LHCN-M2 (cell line): ENCODE data around the gene LIFR. TPM values are rescaled to one million over a fixed set of nuclear protein-coding genes. Genes with fewer than 3 reads are reported as not detected.

ENCODE experiments used
- DNase-seq: peaks from one replicate; pipeline ENCODE4 v3.0.0-alpha.2; 2012; ENCODE audit warnings: low read depth
- total RNA-seq: library from RNA; depleted of rRNA; stranded (reverse); fragments of >200 nt; gene quantifications from 2 replicates; pipeline ENCODE4 v1.2.3, GENCODE V29; 2014

The LIFR gene
- total RNA-seq, 1 experiment from 2014 or later = 20.4 TPM

DNA sequence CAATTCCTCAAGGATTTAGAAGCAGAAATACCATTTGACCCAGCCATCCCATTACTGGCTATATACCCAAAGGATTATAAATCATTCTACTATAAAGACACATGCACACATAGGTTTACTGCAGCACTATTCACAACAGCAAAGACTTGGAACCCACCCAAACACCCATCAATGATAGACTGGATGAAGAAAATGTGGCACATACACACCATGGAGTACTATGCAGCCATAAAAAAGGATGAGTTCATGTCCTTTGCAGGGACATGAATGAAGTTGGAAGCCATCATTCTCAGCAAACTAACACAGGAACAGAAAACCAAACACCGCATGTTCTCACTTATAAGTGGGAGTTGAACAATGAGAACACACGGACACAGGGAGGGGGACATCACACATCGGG lies 39.8 kb downstream of the LIFR start:
- peak; percentile 35 for DNase-seq

DNA sequence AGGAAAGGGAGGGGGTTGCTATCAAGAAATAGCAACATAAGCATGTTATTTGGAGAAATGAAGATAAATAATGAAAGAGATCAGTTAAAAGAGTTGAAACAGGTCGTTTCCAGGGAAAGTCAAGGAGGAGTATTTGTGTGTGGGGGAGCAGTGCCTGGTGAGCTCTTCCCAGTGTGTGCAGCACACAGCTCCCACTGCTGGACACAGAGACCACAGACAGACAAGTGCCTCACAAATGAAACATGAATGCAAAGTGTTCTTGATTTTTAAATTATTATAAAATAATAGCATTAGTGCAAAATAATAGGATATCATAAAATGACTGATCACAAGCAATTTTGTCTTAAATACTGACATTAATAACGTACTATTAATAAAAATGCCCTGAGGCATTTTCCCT lies 40.8 kb downstream of the LIFR start:
- DNase-seq = peak; percentile 51

DNA sequence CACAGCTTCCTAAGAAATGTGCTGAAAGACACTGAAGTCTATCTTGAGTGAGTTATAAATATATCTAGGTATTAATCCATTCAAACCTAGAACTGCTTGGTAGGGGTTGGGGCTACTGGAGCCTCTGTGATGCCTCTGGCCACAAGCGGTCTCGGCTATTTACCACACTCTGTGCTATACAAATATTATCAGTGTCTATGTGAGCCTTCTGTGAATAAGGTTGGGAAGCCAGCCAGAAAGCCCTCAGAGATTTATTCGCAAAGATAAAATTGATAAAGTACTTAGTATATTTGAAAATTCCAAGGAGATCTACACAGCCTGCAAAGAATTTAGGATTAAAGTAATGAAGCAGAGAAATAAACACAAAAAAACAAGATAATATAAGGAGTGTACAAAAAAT lies 41.4 kb downstream of the LIFR start:
- no peak for DNase-seq

DNA sequence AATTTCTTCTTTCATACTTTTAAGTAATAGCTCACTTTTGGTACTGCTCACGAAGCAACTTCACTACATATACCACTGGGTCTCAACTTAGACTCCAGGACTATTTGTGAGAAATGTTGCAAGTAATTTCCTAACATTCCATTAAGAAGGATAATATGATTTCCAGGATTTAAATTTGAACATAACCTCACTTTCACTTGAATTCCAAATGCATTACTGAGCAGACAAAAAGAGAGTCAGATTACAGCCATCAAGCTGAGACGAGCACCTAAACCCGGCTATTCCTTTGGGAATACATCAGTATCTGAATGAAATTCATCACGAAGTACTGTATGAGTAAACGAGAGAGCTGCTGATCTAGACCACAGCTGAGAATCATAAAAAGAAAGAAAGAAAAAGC lies 47.3 kb downstream of the LIFR start:
- DNase-seq = peak; percentile 89

DNA sequence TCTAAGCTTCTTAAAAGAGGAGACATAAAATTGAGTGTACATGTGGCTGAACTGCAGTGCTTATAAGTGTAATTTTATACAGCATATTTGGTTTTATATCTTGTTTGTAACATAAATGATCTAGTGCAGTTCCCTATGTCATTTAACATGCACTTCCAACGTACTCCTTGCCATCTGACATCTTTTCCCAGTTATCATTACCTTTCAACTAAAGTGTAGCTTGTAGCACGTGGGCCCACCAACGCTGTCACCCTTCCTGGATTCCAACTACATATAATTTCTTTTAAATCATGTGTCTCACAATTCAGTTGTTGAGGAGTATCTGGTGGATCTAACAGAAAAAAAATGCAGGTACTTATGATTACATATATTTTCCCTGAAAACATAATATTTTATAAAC lies 50.1 kb downstream of the LIFR start:
- DNase-seq = no peak

DNA sequence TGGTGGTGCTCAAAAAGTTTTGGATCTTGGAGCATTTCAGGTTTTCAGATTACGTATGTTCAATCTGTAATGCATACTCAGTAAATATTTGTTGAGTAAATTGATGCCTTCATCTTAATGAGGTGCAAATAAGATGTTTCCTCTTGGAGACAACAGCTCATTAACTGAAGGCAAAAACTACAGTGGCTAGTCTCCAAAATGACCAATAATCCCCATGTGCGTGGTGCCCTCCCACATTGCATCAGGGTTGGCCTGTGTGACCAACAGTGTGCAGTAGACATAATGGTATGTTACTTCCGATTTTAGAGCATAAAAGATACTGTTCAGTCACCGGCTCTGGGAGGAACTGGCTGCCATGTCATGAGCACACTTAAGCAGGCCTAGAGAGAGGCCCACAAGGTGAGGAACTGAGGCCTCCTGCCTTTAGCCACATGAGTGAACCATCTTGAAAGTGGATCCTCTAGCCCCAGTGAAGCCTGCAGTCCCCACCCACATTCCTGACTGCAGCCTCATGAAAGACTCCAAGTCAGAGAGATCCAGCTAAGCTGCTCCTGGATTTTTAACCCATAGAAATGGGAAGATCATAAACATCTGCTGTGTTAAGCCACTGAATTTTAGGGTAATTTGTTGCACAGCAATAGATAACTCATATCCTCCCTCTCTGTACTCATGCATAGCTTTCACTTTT lies 55.7 kb downstream of the LIFR start:
- DNase-seq = peak; percentile 59

DNA sequence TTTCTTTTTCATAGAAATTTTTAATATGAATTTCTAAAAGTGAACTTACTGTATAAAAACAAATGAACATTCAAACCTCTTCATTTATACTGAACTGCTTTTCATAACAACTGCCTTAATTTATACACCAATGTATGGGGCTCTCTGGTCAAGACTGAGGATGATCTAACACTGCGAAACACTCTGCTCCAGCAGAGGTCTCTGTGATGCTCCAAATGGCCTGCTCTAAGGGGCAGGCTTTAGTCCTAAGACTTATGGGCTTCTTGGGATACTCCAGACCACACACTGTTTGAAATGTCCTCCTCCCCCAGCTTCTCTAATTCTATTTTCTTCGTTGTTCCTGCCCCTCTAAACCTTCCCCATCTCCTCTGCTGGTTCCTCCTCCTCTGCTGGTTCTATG lies 58.5 kb downstream of the LIFR start:
- peak; percentile 39 for DNase-seq

DNA sequence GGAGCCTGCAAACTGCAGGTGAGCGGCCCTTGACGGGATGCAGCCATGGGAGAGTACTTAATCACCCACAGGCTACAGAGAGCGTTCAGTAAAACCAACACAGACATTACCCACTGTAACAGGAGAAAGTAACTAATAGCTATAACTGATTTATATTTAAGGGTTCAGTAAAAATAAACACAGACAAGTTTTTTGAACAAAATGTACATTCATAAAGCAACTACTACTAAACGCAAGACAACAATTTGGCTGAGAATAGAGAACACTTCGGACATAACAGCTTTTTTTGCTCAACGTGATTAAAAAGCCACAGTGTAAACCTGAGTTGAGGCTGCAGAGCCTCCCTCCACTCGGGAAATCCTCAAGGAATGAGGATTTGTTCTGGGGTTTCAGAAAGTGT lies 61.7 kb downstream of the LIFR start:
- DNase-seq = no peak

DNA sequence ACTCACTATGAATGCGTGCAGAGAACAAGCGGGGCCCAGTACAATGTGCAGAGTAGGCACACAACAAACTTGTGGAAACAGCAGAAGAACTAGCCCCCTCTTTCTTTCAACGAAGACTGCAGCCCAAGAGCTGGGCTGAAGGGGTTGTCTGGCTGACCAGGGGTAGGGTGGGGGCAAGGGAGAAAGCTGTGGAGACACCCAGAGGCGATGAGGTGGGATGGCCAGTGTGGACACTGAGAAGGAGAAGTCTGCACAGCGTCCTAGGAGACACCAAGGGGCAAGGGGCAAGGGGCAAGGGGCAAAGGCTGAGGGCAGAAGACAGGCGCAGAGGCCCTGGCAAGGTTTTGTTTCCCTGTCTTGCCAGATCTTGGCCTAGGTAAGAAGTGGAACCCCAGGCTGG lies 62.3 kb downstream of the LIFR start:
- no peak for DNase-seq

DNA sequence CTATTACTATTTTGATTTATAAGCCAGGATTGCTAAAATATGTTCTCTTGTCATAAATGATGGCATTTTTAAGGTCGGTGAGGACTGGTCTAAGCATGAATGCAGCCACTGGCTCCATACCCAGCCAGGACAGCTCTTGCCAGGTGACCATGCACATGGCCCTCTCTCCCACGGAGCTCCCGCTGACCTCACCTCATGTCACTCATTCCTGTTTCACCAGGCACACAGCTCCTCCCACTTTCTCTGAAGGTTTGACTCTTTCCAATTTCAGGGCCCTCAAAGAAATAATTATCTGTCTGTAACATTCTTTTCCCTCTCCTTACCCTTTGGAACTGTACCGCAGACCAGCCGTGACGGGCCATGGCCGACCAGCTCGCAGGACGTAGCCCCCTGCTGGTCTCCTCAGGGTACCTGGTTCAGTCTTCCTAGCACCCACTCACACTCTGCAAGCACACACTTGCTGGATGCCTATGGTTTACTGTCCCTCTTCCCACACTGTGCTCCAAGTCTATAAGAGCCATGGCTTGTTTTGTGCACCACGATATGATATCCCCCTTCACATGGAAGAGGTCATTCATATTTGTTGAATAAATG lies 72.5 kb downstream of the LIFR start:
- DNase-seq = no peak

DNA sequence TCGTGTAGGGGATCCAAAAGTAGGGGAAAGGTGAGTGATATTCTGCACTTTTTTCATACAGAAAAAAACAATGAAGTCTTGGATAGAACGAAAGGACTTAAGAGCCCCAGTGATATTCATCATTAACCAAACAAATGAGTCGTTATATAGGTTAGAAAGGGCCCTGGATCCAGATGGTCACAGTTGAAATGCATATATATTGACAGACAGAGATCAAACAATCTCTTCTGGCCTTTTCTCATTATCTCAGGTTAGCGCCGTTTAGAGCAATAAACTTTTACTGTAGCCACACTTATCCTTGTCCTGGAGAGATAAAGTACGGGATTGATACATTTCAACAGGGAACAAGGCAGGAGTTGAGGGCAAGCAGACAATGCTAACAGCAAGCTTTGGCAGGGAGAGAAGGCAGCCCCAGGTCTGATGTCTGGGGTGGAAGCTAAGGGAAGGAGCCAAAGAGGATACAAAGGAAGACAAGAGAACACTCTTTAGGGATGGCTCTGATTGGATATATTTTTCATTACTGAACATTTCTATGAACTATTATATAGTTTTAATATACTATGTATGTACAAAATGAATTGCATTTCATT lies 77.0 kb downstream of the LIFR start:
- DNase-seq = no peak

DNA sequence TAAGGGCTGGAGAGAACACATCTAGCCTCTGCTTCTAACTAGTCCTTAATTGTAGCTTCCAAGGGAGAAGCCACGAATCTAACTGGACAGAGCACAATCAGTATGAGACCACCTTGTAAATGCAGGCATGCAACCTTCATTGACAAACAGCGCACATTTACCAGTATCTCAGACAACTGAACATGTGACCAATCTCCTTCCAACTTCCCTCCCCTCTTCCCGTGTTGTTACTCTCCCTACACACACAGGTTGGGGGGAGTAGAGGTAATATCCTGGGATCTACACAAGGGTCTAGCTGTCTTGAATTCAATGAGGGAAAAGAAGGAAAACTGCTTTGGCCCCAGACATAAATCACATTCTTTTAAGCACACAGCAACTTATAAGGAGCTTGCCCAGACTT lies 77.6 kb downstream of the LIFR start:
- no peak for DNase-seq

DNA sequence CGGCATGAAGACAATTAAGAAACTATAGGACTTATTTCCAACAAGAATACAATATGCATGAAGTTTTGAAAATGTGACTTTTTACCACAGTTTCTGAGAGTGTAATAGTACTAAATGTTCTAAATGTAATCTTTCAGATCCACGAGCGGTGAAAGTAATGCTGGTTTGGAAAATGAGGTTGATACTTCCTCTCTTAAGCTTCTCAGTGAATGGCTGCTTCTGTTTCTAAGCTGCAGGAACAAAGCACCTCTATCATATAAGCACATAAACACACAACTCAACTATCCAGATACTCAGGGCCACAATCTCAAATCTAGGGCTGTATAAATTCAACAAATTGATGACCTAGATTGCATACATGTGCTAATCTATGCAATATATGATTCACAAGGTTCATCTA lies 78.3 kb downstream of the LIFR start:
- no peak for DNase-seq

DNA sequence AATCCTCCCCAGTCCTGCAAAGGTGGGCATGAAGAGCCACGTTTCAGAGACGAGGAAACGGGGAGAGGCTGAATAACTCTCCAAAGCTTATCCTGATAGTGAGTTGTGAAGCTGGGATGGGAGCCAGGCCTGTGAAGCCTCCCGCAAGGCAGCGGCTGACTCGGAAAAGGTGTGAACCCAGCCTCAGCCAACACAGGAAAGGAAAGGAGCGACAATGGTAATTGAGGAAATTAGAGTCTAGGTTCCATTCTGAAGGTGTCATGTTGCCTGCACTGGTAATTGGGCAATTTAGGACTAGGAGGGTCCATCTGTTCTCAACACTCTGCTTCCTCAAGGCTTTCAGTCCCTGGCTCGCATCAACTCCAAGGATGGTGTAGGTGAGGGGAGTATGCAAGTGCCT lies 83.4 kb downstream of the LIFR start:
- no peak for DNase-seq

DNA sequence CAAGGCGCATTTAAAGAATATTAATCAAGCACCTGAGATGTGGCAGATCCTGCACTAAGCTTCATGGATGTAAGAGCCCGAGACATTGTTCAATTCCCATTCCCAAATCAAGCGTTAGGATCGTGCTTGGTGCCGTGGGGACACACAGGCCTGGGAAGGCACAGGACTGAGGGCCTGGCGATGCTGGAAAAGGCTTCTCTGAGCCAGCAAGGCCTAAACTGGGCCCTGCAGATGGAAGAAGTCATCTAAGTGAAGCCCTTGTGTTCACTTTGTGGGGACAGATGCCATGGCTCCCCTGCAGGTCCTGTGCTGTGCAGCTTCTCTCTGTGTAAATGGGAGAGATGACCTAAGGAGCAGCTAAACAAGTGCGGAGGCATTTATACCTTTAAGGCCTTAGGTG lies 83.9 kb downstream of the LIFR start:
- no peak for DNase-seq

DNA sequence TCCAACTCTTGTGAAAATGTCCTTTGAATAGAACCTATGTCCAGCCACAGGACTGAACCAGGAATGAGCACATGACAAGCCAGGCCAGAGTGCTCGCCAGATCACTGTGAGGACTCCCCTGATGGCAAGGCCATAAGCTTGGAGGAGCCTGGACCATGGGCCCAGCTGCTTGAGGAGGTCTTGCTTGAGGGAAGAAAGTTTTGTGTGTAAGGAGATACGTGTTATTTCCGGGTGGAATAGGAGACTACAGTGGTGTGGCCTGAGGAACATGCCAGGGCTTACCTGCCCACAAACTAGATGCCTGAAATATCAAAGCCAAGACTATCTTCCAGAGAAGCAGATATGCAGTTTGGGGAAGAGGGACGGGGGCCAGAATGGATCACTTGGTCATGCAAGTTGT lies 84.7 kb downstream of the LIFR start:
- no peak for DNase-seq

DNA sequence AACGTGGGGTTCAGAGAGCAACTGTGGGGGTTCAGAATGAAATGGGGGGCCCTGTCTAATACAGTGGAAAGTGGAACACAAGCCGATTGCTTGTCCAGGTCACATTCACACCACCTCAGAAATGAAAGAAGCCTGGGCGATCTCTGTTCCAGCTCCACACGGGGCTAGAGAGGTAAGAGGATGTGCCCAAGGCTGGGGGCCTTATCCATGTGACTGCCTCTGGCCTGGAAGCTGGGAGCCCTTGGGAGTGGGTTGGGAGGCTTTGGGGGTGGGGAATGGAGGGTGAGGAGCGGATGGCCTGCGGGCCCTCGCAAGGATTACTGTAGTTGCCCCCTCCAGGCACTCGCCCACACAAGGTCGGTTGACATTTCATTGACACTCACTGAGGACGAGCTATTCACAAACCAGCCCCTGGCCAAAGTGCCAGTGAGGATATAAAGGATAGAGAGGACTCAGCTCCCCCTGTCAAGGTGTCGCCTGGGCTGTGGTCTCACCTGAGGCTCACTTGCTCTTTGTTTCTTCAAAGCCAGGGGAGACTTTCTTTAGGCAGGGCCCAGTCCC lies 86.7 kb downstream of the LIFR start:
- DNase-seq = no peak

DNA sequence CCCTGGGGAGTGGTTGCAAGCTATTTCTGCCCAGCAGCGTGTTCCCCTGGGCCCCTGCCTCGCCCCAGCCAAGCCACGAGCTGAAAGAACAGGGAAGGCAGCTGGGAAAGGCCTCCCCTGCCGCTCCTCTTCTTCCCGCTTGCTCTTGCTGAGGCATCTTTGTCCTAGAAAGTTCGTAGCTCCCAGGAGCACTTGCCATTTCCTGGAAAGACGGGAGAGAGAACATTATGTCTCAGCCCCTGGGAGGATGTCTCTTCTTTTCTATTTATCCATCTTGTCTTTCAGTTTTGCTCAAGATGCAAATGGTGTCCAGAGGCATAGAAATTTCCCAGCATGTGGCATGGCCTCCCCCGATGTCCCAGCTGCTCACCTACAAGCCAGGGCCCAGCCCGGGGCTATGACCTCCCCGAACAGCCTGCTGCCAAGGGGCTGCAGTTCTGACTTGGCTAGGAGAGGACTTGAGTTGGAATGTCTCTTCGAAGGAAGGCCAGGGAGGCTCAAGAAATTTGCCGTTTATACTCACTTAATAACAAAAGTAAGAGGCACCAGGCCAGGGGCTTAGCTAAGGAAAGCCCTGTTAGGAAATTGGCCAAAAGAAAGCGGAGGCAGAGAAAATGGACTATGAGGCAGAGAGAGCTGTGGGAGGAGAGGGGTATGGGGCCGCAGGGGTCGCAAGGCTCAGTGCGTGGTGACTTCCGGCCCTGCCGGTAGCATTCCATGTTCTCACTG lies 87.3 kb downstream of the LIFR start:
- DNase-seq = peak; percentile 86

DNA sequence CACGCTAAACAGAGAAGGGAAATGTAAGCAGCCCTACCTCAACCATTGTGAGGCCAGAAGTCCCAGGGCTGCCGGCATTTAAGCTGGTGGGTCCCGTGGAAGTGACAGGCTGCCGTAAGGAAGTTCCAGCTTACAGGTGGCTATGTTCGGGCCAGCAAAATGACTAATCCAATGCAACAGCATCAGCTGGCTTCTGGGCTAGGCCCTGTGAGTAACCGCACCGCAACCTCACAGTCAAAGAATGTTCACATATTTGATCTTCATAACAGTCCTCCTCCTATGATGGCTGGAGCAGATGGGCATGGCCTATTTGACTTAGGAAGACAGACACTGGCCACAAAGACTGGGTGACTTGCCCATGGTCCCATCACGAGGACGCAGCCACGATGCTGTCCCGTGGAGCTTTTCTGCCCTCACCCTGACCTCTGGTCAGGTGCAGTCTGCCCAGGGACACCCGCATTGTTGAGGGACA lies 88.2 kb downstream of the LIFR start:
- DNase-seq = peak; percentile 98

DNA sequence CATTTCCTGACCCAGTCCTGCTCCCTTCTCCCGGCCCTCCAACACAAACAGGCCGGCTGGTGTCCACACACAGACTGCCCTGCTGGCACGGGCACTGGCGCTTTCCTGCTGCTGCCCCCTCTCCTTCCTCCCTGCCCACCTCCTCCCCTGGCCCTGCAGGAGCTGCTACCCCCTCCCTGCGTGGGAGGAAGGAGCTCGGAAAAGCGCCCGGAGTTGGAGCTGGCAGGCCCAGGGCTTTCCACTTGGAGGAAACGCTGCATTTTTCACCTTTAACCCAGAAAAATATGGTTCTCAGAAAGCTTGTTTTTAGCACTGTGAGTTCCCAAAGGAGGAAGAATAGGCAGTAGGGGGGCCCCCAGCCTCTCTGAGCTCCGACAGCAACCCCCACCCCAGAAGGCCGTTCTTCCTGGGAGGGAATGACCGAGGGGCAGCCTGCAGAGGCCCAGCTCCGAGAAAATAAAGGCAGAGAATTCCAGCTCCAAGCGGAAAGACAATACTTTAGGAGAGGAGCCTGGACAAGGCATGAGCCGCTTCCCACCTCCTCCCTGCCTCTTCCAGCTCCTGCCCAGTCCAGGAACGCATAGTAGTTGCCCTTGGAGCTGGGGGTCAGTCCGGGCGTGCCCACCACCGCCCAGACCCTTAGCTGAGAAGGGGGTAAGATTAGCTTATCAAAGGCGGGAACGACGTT lies 88.9 kb downstream of the LIFR start:
- peak; percentile 49 for DNase-seq

DNA sequence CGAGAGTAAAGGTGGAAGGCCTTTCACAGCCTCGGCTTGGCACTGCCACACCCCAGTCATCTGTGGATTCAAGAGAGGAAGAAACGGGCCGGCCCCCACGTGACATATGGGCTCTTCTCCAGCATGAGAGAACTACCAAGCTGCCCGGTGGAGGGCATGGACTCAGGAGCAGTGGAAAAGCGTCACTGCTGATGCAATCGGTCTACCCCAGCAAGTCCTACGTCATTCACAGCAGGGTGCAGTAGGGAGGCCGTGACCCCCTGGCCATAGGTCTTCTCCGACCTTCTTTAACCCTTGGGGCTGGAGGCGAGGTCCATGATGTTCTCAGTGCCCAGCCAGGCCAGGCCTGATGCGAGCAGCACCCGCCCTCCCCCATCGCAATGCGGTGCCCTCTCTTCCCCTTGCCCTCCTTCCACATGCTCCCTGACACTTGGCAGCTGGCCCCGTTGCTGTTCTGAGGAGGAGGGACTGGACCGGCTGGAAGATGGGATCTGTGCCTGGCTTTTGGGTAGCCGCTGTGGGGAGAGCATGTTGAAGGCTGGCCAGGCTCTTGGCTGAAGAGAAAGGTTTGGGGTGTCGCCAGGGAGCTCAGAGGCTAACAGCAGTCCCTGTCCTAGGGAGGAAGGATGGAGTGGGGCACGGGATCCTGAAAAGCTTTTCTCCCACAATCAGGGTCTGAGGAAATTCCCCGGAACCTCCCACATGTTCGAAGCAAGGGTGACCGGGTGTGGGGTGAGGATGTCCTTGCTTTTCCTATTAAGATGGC lies 89.8 kb downstream of the LIFR start:
- DNase-seq = no peak
